Measurements from ENCODE around the gene GSTO2.

Gene GSTO2

GRCh38 chr10:104327745-104328645 is 59.0 kb downstream of the GSTO2 start:
- no peak for FAIRE-seq

- FAIRE-seq = no peak
Measured at GRCh38 chr10:104328646-104328895, 59.6 kb downstream of the GSTO2 start.

GRCh38 chr10:104328896-104329710 is 60.1 kb downstream of the GSTO2 start:
- no peak for FAIRE-seq

GRCh38 chr10:104329735-104330134 is 60.8 kb downstream of the GSTO2 start:
- no peak for FAIRE-seq

- FAIRE-seq = no peak
Measured at GRCh38 chr10:104330168-104331110, 61.5 kb downstream of the GSTO2 start.

GRCh38 chr10:104331208-104331838 is 62.3 kb downstream of the GSTO2 start:
- no peak for FAIRE-seq

- FAIRE-seq = no peak
Measured at GRCh38 chr10:104332243-104333031, 63.5 kb downstream of the GSTO2 start.

GRCh38 chr10:104333032-104333727 is 64.2 kb downstream of the GSTO2 start:
- FAIRE-seq = no peak

- no peak for FAIRE-seq
Measured at GRCh38 chr10:104333728-104334373, 64.9 kb downstream of the GSTO2 start.

GRCh38 chr10:104334561-104334960 is 65.6 kb downstream of the GSTO2 start:
- FAIRE-seq = no peak

- FAIRE-seq = no peak
Measured at GRCh38 chr10:104334965-104335650, 66.1 kb downstream of the GSTO2 start.

GRCh38 chr10:104336821-104337467 is 68.0 kb downstream of the GSTO2 start:
- FAIRE-seq = no peak

GRCh38 chr10:104337521-104337984 is 68.6 kb downstream of the GSTO2 start:
- FAIRE-seq = no peak

GRCh38 chr10:104337985-104338735 is 69.2 kb downstream of the GSTO2 start, which contains the start of gene ITPRIP:
ITPRIP (minus strand) TSS chr10:104338465; CDS start chr10:104316051, 22,414 bp downstream.
- no peak for FAIRE-seq

- no peak for FAIRE-seq
Measured at GRCh38 chr10:104339469-104340110, 70.6 kb downstream of the GSTO2 start.

GRCh38 chr10:104340111-104340526 is 71.1 kb downstream of the GSTO2 start:
- no peak for FAIRE-seq

- FAIRE-seq = no peak
Measured at GRCh38 chr10:104340641-104341040, 71.7 kb downstream of the GSTO2 start.

GRCh38 chr10:104342941-104343411 is 74.0 kb downstream of the GSTO2 start:
- FAIRE-seq = no peak
